HEK293T (cell line): ENCODE measurements around the gene AKR1B1.
A peak's percentile ranks its signal among the peaks of the same experiment; 100 is the strongest.

Experiments
- CTCF ChIA-PET: fragments of 350-600 bp; formaldehyde crosslinking; extraction: SDS; loops from one replicate; lab custom pipeline; 2021; ENCODE audit warnings: antibody characterized with exemption, inconsistent platforms; lab: Yijun Ruan, JAX
- POLR2A ChIA-PET: fragments of 350-600 bp; formaldehyde crosslinking; extraction: SDS; loops from one replicate; lab custom pipeline; 2020; ENCODE audit warnings: antibody characterized with exemption, inconsistent platforms; lab: Yijun Ruan, JAX
- DNase-seq: peaks from one replicate; pipeline ENCODE4 v3.0.0; 2012; ENCODE audit warnings: mixed read lengths; ENCODE audit errors: extremely low spot score
- ARNT ChIP-seq: fragments of 450-650 bp; IDR thresholded peaks from 2 replicates; pipeline ENCODE4 v1.6.1; 2017; ENCODE audit warnings: mild to moderate bottlenecking
- BHLHE40 ChIP-seq: fragments of 450-650 bp; IDR thresholded peaks from 2 replicates; pipeline ENCODE4 v1.6.1; 2016; ENCODE audit warnings: mild to moderate bottlenecking, moderate library complexity, borderline replicate concordance
- CTBP1 ChIP-seq: fragments of 450-650 bp; IDR thresholded peaks from 2 replicates; pipeline ENCODE4 v1.6.1; 2016; ENCODE audit warnings: borderline replicate concordance
- ELF4 ChIP-seq: fragments of 450-650 bp; IDR thresholded peaks from 2 replicates; pipeline ENCODE4 v1.6.1; 2017; ENCODE audit warnings: antibody characterized with exemption
- FOXA1 ChIP-seq: fragments of 450-650 bp; IDR thresholded peaks from 2 replicates; pipeline ENCODE4 v1.6.1; 2016; ENCODE audit warnings: mild to moderate bottlenecking
- FOXK2 ChIP-seq: fragments of 450-650 bp; IDR thresholded peaks from 2 replicates; pipeline ENCODE4 v1.6.1; 2016; ENCODE audit warnings: mild to moderate bottlenecking
- FOXM1 ChIP-seq: fragments of 450-650 bp; IDR thresholded peaks from 2 replicates; pipeline ENCODE4 v1.6.1; 2017; ENCODE audit warnings: mild to moderate bottlenecking, borderline replicate concordance
- HDGF ChIP-seq: fragments of 450-650 bp; IDR thresholded peaks from 2 replicates; pipeline ENCODE4 v1.6.1; 2017; ENCODE audit warnings: antibody characterized with exemption, borderline replicate concordance
- L3MBTL2 ChIP-seq: fragments of 450-650 bp; conservative IDR thresholded peaks from 2 replicates; pipeline ENCODE4 v1.6.1; 2016; ENCODE audit warnings: mild to moderate bottlenecking
- LEF1 ChIP-seq: fragments of 450-650 bp; IDR thresholded peaks from 2 replicates; pipeline ENCODE4 v1.6.1; 2017; ENCODE audit warnings: mild to moderate bottlenecking, borderline replicate concordance
- NFRKB ChIP-seq: fragments of 450-650 bp; IDR thresholded peaks from 2 replicates; pipeline ENCODE4 v1.6.1; 2016; ENCODE audit warnings: mild to moderate bottlenecking, moderate library complexity
- SP1 ChIP-seq: fragments of 450-650 bp; IDR thresholded peaks from 2 replicates; pipeline ENCODE4 v1.6.1; 2017
- SUZ12 ChIP-seq: fragments of 450-650 bp; IDR thresholded peaks from 2 replicates; pipeline ENCODE4 v1.6.1; 2016; ENCODE audit warnings: mild to moderate bottlenecking
- TARDBP ChIP-seq: fragments of 450-650 bp; IDR thresholded peaks from 2 replicates; pipeline ENCODE4 v1.6.1; 2016
- ZNF384 ChIP-seq: fragments of 450-650 bp; IDR thresholded peaks from 2 replicates; pipeline ENCODE4 v1.6.1; 2016
- TF ChIP-seq, protein P1 (sequence below): fragments of 450-650 bp; IDR thresholded peaks from 2 replicates; pipeline ENCODE4 v1.6.1; 2016

Gene AKR1B1

GRCh38 chr7:134420424-134421125 lies 38.3 kb downstream of the AKR1B1 start:
- POLR2A ChIA-PET: no interaction called here
- DNase-seq: peak; percentile 77
- CTCF ChIA-PET: interaction anchor here (0.7 to 1.5 kb wide), 7 partner anchors 9 to 127 kb away, joined by 3 to 4 read pairs (median 4); no protein-coding TSS in a partner anchor

DNA sequence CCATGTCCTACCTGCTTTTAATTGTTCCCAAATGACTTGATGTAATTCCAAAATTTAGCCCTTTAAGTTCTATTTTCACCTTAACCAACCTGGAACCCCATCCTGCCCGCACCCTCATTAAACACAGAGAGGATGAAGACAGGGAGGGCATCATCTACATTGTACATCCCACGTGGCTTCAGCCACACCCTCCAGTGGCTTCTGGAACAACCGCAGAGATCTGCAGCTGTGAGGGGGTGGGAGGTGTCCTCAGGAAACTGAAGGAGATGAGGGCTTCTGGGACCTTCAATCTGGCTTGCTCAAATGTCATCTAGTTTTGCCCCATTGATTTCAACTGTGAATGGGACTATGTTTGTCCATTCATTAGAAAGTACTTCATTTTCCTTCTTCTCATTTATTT lies 39.0 kb downstream of the AKR1B1 start:
- POLR2A ChIA-PET: no interaction called here
- DNase-seq: no peak
- TF ChIP-seq L3MBTL2: no peak
- CTCF ChIA-PET: interaction anchor here (1.0 to 1.5 kb wide), 4 partner anchors 13 to 128 kb away, joined by 4 read pairs; no protein-coding TSS in a partner anchor

More at GRCh38 chr7:134420424-134421125, 38.3 kb downstream of the AKR1B1 start:
- TF ChIP-seq FOXA1 (no peak), CTBP1 (no peak), NFRKB (no peak), TARDBP (no peak), LEF1 (no peak), ELF4 (no peak), FOXK2 (no peak), HDGF (no peak), BHLHE40 (no peak), ZNF384 (no peak), FOXM1 (no peak)

GRCh38 chr7:134419085-134419484 lies 39.8 kb downstream of the AKR1B1 start:
- ChIA-PET POLR2A (no interaction called here), CTCF (no interaction called here)
- TF ChIP-seq ARNT: no peak
- no peak for DNase-seq

DNA sequence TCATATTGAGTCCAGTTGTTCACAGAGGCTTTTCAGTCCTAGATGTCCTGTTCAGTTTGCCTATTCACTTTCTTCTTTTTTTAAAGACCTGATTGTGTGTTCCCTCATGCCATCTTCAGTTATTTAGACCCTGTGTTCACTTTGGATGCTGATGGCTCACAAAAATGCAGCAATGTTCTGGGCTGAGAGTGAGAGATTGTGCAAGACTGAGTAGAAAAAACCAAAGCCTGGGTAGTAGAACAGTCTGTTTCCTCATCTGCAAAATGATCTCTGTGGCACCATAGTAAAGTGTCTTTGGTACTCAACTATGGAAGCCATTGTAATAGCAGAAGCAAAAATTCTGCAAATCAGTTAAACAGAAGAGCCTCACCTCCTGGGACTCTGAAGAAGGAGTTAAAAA lies 43.2 kb downstream of the AKR1B1 start:
- TF ChIP-seq ELF4 (no peak), L3MBTL2 (no peak), NFRKB (no peak), SUZ12 (no peak), SP1 (no peak), TARDBP (no peak), BHLHE40 (no peak), CTBP1 (no peak), ARNT (no peak), FOXM1 (no peak), FOXK2 (no peak)
- TF ChIP-seq, protein P1, sequence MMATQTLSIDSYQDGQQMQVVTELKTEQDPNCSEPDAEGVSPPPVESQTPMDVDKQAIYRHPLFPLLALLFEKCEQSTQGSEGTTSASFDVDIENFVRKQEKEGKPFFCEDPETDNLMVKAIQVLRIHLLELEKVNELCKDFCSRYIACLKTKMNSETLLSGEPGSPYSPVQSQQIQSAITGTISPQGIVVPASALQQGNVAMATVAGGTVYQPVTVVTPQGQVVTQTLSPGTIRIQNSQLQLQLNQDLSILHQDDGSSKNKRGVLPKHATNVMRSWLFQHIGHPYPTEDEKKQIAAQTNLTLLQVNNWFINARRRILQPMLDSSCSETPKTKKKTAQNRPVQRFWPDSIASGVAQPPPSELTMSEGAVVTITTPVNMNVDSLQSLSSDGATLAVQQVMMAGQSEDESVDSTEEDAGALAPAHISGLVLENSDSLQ: no peak
- ChIA-PET CTCF (interaction anchor here (1.1 kb wide), 1 partner anchor 183 kb away, joined by 3 read pairs; no protein-coding TSS in a partner anchor), POLR2A (no interaction called here)
- DNase-seq: no peak

GRCh38 chr7:134414109-134414508 lies 44.8 kb downstream of the AKR1B1 start:
- POLR2A ChIA-PET: no interaction called here
- CTCF ChIA-PET: no interaction called here
- TF ChIP-seq BHLHE40 (no peak), CTBP1 (no peak)
- no peak for DNase-seq

GRCh38 chr7:134407311-134407710 lies 51.6 kb downstream of the AKR1B1 start:
- TF ChIP-seq NFRKB (no peak), HDGF (no peak), FOXA1 (no peak), TARDBP (no peak), L3MBTL2 (no peak), FOXM1 (no peak), ZNF384 (no peak), SP1 (no peak), CTBP1 (no peak), BHLHE40 (no peak), LEF1 (no peak), FOXK2 (no peak), ELF4 (no peak), ARNT (no peak)
- TF ChIP-seq, protein P1: no peak
- POLR2A ChIA-PET: no interaction called here
- DNase-seq: no peak
- CTCF ChIA-PET: no interaction called here

GRCh38 chr7:134406431-134406830 lies 52.5 kb downstream of the AKR1B1 start:
- ChIA-PET CTCF (no interaction called here), POLR2A (no interaction called here)
- TF ChIP-seq FOXM1 (no peak), FOXA1 (no peak), ARNT (no peak), LEF1 (no peak), NFRKB (no peak), BHLHE40 (no peak), CTBP1 (no peak), ELF4 (no peak), SP1 (no peak)
- TF ChIP-seq, protein P1: no peak
- no peak for DNase-seq
